Mucosa of rectum (tissue), 2 donors: Measurements from ENCODE around the gene ARF3.
A peak's percentile ranks its signal among the peaks of the same experiment; 100 is the strongest.

Experiments used
- H3K27ac ChIP-seq, 2 donors: one replicate each; pipeline ENCODE4 v1.7.0; 2013; ENCODE audit warnings: inconsistent platforms in 2 of 2, low read depth in 2 of 2, low read length in 2 of 2
- H3K27me3 ChIP-seq, 2 donors: one replicate each; pipeline ENCODE4 v1.7.0; 2013; ENCODE audit warnings: low read length in 2 of 2; ENCODE audit not compliant: control insufficient read depth in 2 of 2, insufficient read depth in 2 of 2
- H3K36me3 ChIP-seq, 2 donors: one replicate each; pipeline ENCODE4 v1.7.0; 2013; ENCODE audit warnings: low read length in 2 of 2; ENCODE audit not compliant: control insufficient read depth in 2 of 2, insufficient read depth in 2 of 2
- H3K4me1 ChIP-seq, 2 donors: one replicate each; pipeline ENCODE4 v1.7.0; 2013; ENCODE audit warnings: low read length in 2 of 2, mild to moderate bottlenecking in 1 of 2; ENCODE audit not compliant: control insufficient read depth in 2 of 2, insufficient read depth in 2 of 2
- H3K4me3 ChIP-seq, 2 donors: one replicate each; pipeline ENCODE4 v1.7.0; 2013; ENCODE audit warnings: low read length in 2 of 2
- H3K9ac ChIP-seq, 2 donors: one replicate each; pipeline ENCODE4 v1.7.0; 2013; ENCODE audit warnings: low read length in 2 of 2, low read depth in 1 of 2, mild to moderate bottlenecking in 1 of 2
- H3K9me3 ChIP-seq, 2 donors: one replicate each; pipeline ENCODE4 v1.7.0; 2013; ENCODE audit warnings: low read length in 2 of 2; ENCODE audit not compliant: control insufficient read depth in 2 of 2
- donor health status: healthy.
- donor health status: Normal muscosa, but diverticular disease.

Gene ARF3

GRCh38 chr12:48946943-48947342 is 10.3 kb downstream of the ARF3 start:
- Histone ChIP-seq H3K4me3 (no peak overlapping the region), H3K36me3 (peaks cover under 1 to 2% of the 10 kb centered on the region in 2 donors), H3K27ac (peak overlapping the region in 1 of 2 donors; percentile 32), H3K27me3 (no peaks in the 10 kb centered on the region), H3K9ac (no peak overlapping the region), H3K4me1 (peaks cover 0 to 13% of the 10 kb centered on the region in 2 donors), H3K9me3 (no peaks in the 10 kb centered on the region)

GRCh38 chr12:48946205-48946604 is 11.1 kb downstream of the ARF3 start:
- Histone ChIP-seq H3K9me3 (no peaks in the 10 kb centered on the region), H3K4me3 (no peak overlapping the region), H3K4me1 (peaks cover 0 to 13% of the 10 kb centered on the region in 2 donors), H3K27me3 (no peaks in the 10 kb centered on the region), H3K36me3 (peaks cover under 1 to 6% of the 10 kb centered on the region in 2 donors), H3K9ac (no peak overlapping the region), H3K27ac (no peak overlapping the region)

- H3K9me3 ChIP-seq: no peaks in the 10 kb centered on the region
- no peak overlapping the region for H3K9ac ChIP-seq
- no peak overlapping the region for H3K27ac ChIP-seq
- peaks cover 25 to 35% of the 10 kb centered on the region in 2 donors for H3K36me3 ChIP-seq
- peaks cover 0 to 11% of the 10 kb centered on the region in 2 donors for H3K4me1 ChIP-seq
- no peak overlapping the region for H3K4me3 ChIP-seq
- no peaks in the 10 kb centered on the region for H3K27me3 ChIP-seq
These were observed 14.1 kb downstream of the ARF3 start for GRCh38 chr12:48943221-48943620.

GRCh38 chr12:48940181-48940580 is 17.1 kb downstream of the ARF3 start:
- Histone ChIP-seq H3K4me1 (no peaks in the 10 kb centered on the region), H3K27ac (no peak overlapping the region), H3K9me3 (no peaks in the 10 kb centered on the region), H3K36me3 (peaks cover 49 to 58% of the 10 kb centered on the region in 2 donors), H3K27me3 (no peaks in the 10 kb centered on the region), H3K4me3 (no peak overlapping the region), H3K9ac (no peak overlapping the region)

GRCh38 chr12:48938805-48939204 is 18.5 kb downstream of the ARF3 start:
- Histone ChIP-seq H3K4me3 (no peak overlapping the region), H3K9ac (no peak overlapping the region), H3K27me3 (no peaks in the 10 kb centered on the region), H3K4me1 (no peaks in the 10 kb centered on the region), H3K27ac (no peak overlapping the region), H3K9me3 (no peaks in the 10 kb centered on the region), H3K36me3 (peaks cover 51 to 63% of the 10 kb centered on the region in 2 donors)

GRCh38 chr12:48937170-48937569 is 20.1 kb downstream of the ARF3 start:
- Histone ChIP-seq H3K9me3 (no peaks in the 10 kb centered on the region), H3K27ac (no peak overlapping the region), H3K36me3 (peaks cover 61 to 68% of the 10 kb centered on the region in 2 donors), H3K4me3 (no peak overlapping the region), H3K27me3 (no peaks in the 10 kb centered on the region), H3K4me1 (no peaks in the 10 kb centered on the region), H3K9ac (no peak overlapping the region)

GRCh38 chr12:48936379-48936979 is 20.8 kb downstream of the ARF3 start:
- no peaks in the 10 kb centered on the region for H3K9me3 ChIP-seq

GRCh38 chr12:48934312-48934706 is 23.0 kb downstream of the ARF3 start:
- Histone ChIP-seq H3K4me1 (no peaks in the 10 kb centered on the region), H3K27ac (peak overlapping the region; percentile 17 to 18), H3K4me3 (no peak overlapping the region), H3K9ac (no peak overlapping the region), H3K36me3 (peaks cover 54 to 58% of the 10 kb centered on the region in 2 donors), H3K9me3 (no peaks in the 10 kb centered on the region), H3K27me3 (no peaks in the 10 kb centered on the region)

More at GRCh38 chr12:48936379-48936979, 20.8 kb downstream of the ARF3 start:
- H3K9ac ChIP-seq: no peak overlapping the region
- peaks cover 62 to 65% of the 10 kb centered on the region in 2 donors for H3K36me3 ChIP-seq
- H3K27me3 ChIP-seq: no peaks in the 10 kb centered on the region
- H3K4me3 ChIP-seq: no peak overlapping the region
- H3K27ac ChIP-seq: no peak overlapping the region
- no peaks in the 10 kb centered on the region for H3K4me1 ChIP-seq

GRCh38 chr12:48933664-48934311 is 23.5 kb downstream of the ARF3 start:
- H3K27ac ChIP-seq: peak overlapping the region; percentile 17 to 18
- no peak overlapping the region for H3K4me3 ChIP-seq
- H3K36me3 ChIP-seq: peaks cover 49 to 56% of the 10 kb centered on the region in 2 donors
- H3K4me1 ChIP-seq: no peaks in the 10 kb centered on the region
- no peak overlapping the region for H3K9ac ChIP-seq
- H3K27me3 ChIP-seq: no peaks in the 10 kb centered on the region
- no peaks in the 10 kb centered on the region for H3K9me3 ChIP-seq

GRCh38 chr12:48932878-48933277 is 24.4 kb downstream of the ARF3 start:
- peaks cover 42 to 51% of the 10 kb centered on the region in 2 donors for H3K36me3 ChIP-seq
- no peak overlapping the region for H3K27ac ChIP-seq
- H3K27me3 ChIP-seq: no peaks in the 10 kb centered on the region
- no peak overlapping the region for H3K4me3 ChIP-seq
- no peak overlapping the region for H3K9ac ChIP-seq
- H3K9me3 ChIP-seq: no peaks in the 10 kb centered on the region
- no peaks in the 10 kb centered on the region for H3K4me1 ChIP-seq
